ENCODE measurements around the gene CLEC4A.

GRCh38 chr12:8099235-8099634 is 24.2 kb upstream of the CLEC4A start:
- TF ChIP-seq CTCF (IDR thresholded peaks at IDR 0.05) (no peak), POLR2A (IDR thresholded peaks at IDR 0.05) (no peak)

All from Peyer's patch (tissue), 4 donors.